Measurements from ENCODE around the gene RGS12. TPM values are rescaled to one million over a fixed set of nuclear protein-coding genes. Genes with fewer than 3 reads are reported as not detected.

Gene RGS12
- total RNA-seq, 1 donor from 2014 or later: 67.5 TPM

GRCh38 chr4:3341760-3342159 is 48.9 kb downstream of the RGS12 start:
- DNase-seq (ENCODE audit: extremely low spot score, unreplicated experiment): no peak
- Mint-ChIP-seq H3K9me3 (no peaks in the 10 kb centered on the region), H3K27ac (no peak overlapping the region), H3K4me1 (ENCODE audit: unreplicated experiment) (peaks cover 44% of the 10 kb centered on the region), H3K36me3 (peaks cover 4% of the 10 kb centered on the region), H3K4me3 (no peak overlapping the region), H3K27me3 (no peaks in the 10 kb centered on the region)
- no peak for TF ChIP-seq CTCF (conservative IDR thresholded peaks at IDR 0.05)

- H3K36me3 Mint-ChIP-seq: peaks cover 3% of the 10 kb centered on the region
- peak overlapping the region; percentile 26 for H3K27ac Mint-ChIP-seq
- H3K4me3 Mint-ChIP-seq: no peak overlapping the region
Measured at GRCh38 chr4:3342182-3342854, 49.5 kb downstream of the RGS12 start.

More at GRCh38 chr4:3342182-3342854, 49.5 kb downstream of the RGS12 start:
- H3K27me3 Mint-ChIP-seq: no peaks in the 10 kb centered on the region
- TF ChIP-seq CTCF (conservative IDR thresholded peaks at IDR 0.05): no peak
- peaks cover 43% of the 10 kb centered on the region for H3K4me1 Mint-ChIP-seq (ENCODE audit: unreplicated experiment)
- H3K9me3 Mint-ChIP-seq: no peaks in the 10 kb centered on the region
- no peak for DNase-seq (ENCODE audit: extremely low spot score, unreplicated experiment)

Other genes with a start within 250 kb of the RGS12 start
- gene HTT-AS, start 218.5 kb upstream of the RGS12 start, total RNA-seq (ENCODE audit: low replicate concordance): not detected in 2 replicates
- gene HTT, start 218.3 kb upstream of the RGS12 start, total RNA-seq (ENCODE audit: low replicate concordance): 48.0 and 54.4 TPM in 2 replicates
- gene MSANTD1, start 43.9 kb upstream of the RGS12 start, total RNA-seq (ENCODE audit: low replicate concordance): 1.4 TPM in 2 replicates
- gene HGFAC, start 148.9 kb downstream of the RGS12 start, total RNA-seq (ENCODE audit: low replicate concordance): 1.2 and 2.4 TPM in 2 replicates
- gene DOK7, start 170.3 kb downstream of the RGS12 start, total RNA-seq (ENCODE audit: low replicate concordance): 0.55 and 0.72 TPM in 2 replicates
- gene LRPAP1, start 239.4 kb downstream of the RGS12 start, total RNA-seq (ENCODE audit: low replicate concordance): 152 and 212 TPM in 2 replicates

All from type B pancreatic cell (in vitro differentiated cells).